Spleen (tissue), 11 donors: ENCODE data around the gene FERMT3. TPM values are rescaled to one million over a fixed set of nuclear protein-coding genes. Genes with fewer than 3 reads are reported as not detected.

ENCODE experiments used
- DNase-seq: peaks from one replicate; pipeline ENCODE4 v3.0.0-alpha.2; 2020
- H3K27ac ChIP-seq, 8 donors: fragments of 200-600 bp; sonication (generic) in 7 of 8; 1 replicate in 4 of 8; 2 replicates in 4 of 8; pipeline versions ENCODE4 v1.5.0 to v1.8.0; 2016 to 2021; ENCODE audit warnings: inconsistent platforms in 4 of 8, mild to moderate bottlenecking in 4 of 8, moderate library complexity in 1 of 8
- H3K27me3 ChIP-seq, 7 donors: fragments of 200-600 bp; sonication (generic) in 6 of 7; replicated peaks in 1 of 7; 1 replicate in 4 of 7; 2 replicates in 3 of 7; pipeline versions ENCODE4 v1.5.0 to v1.8.0; 2016 to 2021; ENCODE audit warnings: inconsistent platforms in 3 of 7, mild to moderate bottlenecking in 1 of 7
- H3K36me3 ChIP-seq, 6 donors: fragments of 200-600 bp; sonication (generic) in 5 of 6; 1 replicate in 4 of 6; 2 replicates in 2 of 6; pipeline versions ENCODE4 v1.5.0 to v1.8.0; 2016 to 2021; ENCODE audit warnings: inconsistent platforms in 2 of 6
- H3K4me1 ChIP-seq, 6 donors: fragments of 200-600 bp; sonication (generic) in 5 of 6; 1 replicate in 3 of 6; 2 replicates in 3 of 6; pipeline versions ENCODE4 v1.5.0 to v1.8.0; 2016 to 2021; ENCODE audit warnings: inconsistent platforms in 3 of 6
- H3K4me3 ChIP-seq, 8 donors: fragments of 200-600 bp; sonication (generic) in 7 of 8; 1 replicate in 4 of 8; 2 replicates in 4 of 8; pipeline versions ENCODE4 v1.5.0 to v1.8.0; 2016 to 2021; ENCODE audit warnings: inconsistent platforms in 4 of 8, mild to moderate bottlenecking in 4 of 8, moderate library complexity in 2 of 8
- H3K9me3 ChIP-seq, 8 donors: fragments of 200-600 bp; sonication (generic) in 7 of 8; 1 replicate in 4 of 8; 2 replicates in 4 of 8; pipeline versions ENCODE4 v1.5.0 to v1.8.0; 2016 to 2021; ENCODE audit warnings: inconsistent platforms in 4 of 8
- POLR2A ChIP-seq, 3 donors: fragments of 450-650 bp; IDR thresholded peaks; one replicate each; pipeline ENCODE4 v1.5.1; 2017; ENCODE audit warnings: antibody characterized with exemption in 3 of 3, mild to moderate bottlenecking in 1 of 3
- POLR2AphosphoS5 ChIP-seq, 3 donors: sonication (generic); formaldehyde crosslinking; IDR thresholded peaks; one replicate each; pipeline ENCODE4 v1.5.1; 2017; ENCODE audit warnings: antibody characterized with exemption in 3 of 3
- WGBS, 5 donors: extraction: QIAGEN DNeasy Blood & Tissue Kit in 3 of 5; methylation state at CpG; one replicate each; pipeline versions ENCODE4 v1.1.5 to v1.1.7; 2013 to 2018; 5-methylcytosine and 5-hydroxymethylcytosine counted together
- intact Hi-C: fragments of 100-400 bp; cut with DNase I; formaldehyde crosslinking; loops from one replicate; pipeline ENCODE4 v1.15.0; 2023; ENCODE audit warnings: low total_unique reads
- polyA plus RNA-seq, 3 donors: library from polyadenylated mRNA; stranded (reverse); fragments of 200-250 nt; gene quantifications; one replicate each; pipeline ENCODE4 v1.2.1, GENCODE V29; 2013
- total RNA-seq, 7 donors: library from RNA; depleted of rRNA in 3 of 7; stranded (reverse); fragments of >200 nt in 3 of 7; fragmentation: NEBNext Ultra II Directional in 4 of 7; extraction: Animal tissue kit (Norgen Biotek cat#: 25700) in 4 of 7; gene quantifications; one replicate each; pipeline versions ENCODE4 v1.1.0 to v1.2.1, GENCODE V29; 2016 to 2021
- TF ChIP-seq, protein P1 (sequence below), 11 experiments: fragments of 200-600 bp in 7 of 11; fragments of 450-650 bp in 4 of 11; sonication (generic) in 4 of 11; IDR thresholded peaks in 8 of 11; conservative IDR thresholded peaks in 3 of 11; 1 replicate in 7 of 11; 2 replicates in 4 of 11; pipeline versions ENCODE4 v1.4.0 to v1.8.0; 2016 to 2021; ENCODE audit warnings: antibody characterized with exemption in 11 of 11, inconsistent platforms in 4 of 11, mild to moderate bottlenecking in 1 of 11
- donor health status: healthy with polysubstance abuse.
- donor health status: DM: no; HTN: no; CAD: no; lungs with moderate emphysema.
- donor health status: DM: no; HTN: no; CAD: no.
- donor health status: Bipolar disorder and iron deficiency.
- donor health status: healthy.
- donor health status: DM: no; HTN: no; CAD: no.
- donor health status: DM: yes; HTN: yes; CAD: no.

FERMT3 gene
- total and polyA plus RNA-seq, 10 donors: 120 to 248 (median 174) TPM

GRCh38 chr11:64229090-64229743 lies 22.7 kb downstream of the FERMT3 start:
- Histone ChIP-seq H3K4me1 (peaks cover 54 to 97% (median 83%) of the 10 kb centered on the region in 6 donors), H3K9me3 (no peaks in the 10 kb centered on the region), H3K27me3 (no peaks in the 10 kb centered on the region), H3K36me3 (peaks cover 0 to 12% (median under 1%) of the 10 kb centered on the region in 6 donors), H3K4me3 (peak overlapping the region in 4 of 8 donors; percentile 55 to 87 (median 67)), H3K27ac (peak overlapping the region; percentile 78 to 98 (median 96))
- DNase-seq: peak; percentile 83
- TF ChIP-seq, protein P1, sequence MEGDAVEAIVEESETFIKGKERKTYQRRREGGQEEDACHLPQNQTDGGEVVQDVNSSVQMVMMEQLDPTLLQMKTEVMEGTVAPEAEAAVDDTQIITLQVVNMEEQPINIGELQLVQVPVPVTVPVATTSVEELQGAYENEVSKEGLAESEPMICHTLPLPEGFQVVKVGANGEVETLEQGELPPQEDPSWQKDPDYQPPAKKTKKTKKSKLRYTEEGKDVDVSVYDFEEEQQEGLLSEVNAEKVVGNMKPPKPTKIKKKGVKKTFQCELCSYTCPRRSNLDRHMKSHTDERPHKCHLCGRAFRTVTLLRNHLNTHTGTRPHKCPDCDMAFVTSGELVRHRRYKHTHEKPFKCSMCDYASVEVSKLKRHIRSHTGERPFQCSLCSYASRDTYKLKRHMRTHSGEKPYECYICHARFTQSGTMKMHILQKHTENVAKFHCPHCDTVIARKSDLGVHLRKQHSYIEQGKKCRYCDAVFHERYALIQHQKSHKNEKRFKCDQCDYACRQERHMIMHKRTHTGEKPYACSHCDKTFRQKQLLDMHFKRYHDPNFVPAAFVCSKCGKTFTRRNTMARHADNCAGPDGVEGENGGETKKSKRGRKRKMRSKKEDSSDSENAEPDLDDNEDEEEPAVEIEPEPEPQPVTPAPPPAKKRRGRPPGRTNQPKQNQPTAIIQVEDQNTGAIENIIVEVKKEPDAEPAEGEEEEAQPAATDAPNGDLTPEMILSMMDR (IDR thresholded peaks at IDR 0.05 in 8 of 11, conservative IDR thresholded peaks at IDR 0.05 in 3 of 11): no peak
- TF ChIP-seq POLR2A (IDR thresholded peaks at IDR 0.05): no peak
- TF ChIP-seq POLR2AphosphoS5 (IDR thresholded peaks at IDR 0.05): peak in 1 of 3 donors; percentile 27
- WGBS, 5 donors: 90 to 93% (median 92%) methylated on average over 12 of the region's 12 CpGs
- intact Hi-C loops: no loop called here

- intact Hi-C loops: no loop called here
- Histone ChIP-seq H3K4me1 (peaks cover 54 to 93% (median 79%) of the 10 kb centered on the region in 6 donors), H3K27me3 (no peaks in the 10 kb centered on the region), H3K27ac (peak overlapping the region; percentile 78 to 98 (median 96)), H3K9me3 (no peaks in the 10 kb centered on the region), H3K4me3 (peak overlapping the region; percentile 45 to 87 (median 67)), H3K36me3 (peaks cover 0 to 6% (median 0%) of the 10 kb centered on the region in 6 donors)
- DNase-seq: peak; percentile 83
- no peak for TF ChIP-seq POLR2A (IDR thresholded peaks at IDR 0.05)
- TF ChIP-seq, protein P1 (IDR thresholded peaks at IDR 0.05 in 8 of 11, conservative IDR thresholded peaks at IDR 0.05 in 3 of 11): no peak
- no peak for TF ChIP-seq POLR2AphosphoS5 (IDR thresholded peaks at IDR 0.05)
- WGBS, 5 donors: 46 to 59% (median 52%) methylated on average over 11 to 13 of the region's 13 CpGs
Measured at GRCh38 chr11:64229744-64230170, 23.2 kb downstream of the FERMT3 start.

GRCh38 chr11:64230171-64230984 lies 23.9 kb downstream of the FERMT3 start, which contains the start of gene DNAJC4:
Gene DNAJC4, plus strand, starts transcription at chr11:64230548. Its CDS starts 307 bp downstream, at chr11:64230855.
- DNase-seq: peak; percentile 97
- TF ChIP-seq POLR2A (IDR thresholded peaks at IDR 0.05) (peak in 1 of 3 donors; percentile 19), POLR2AphosphoS5 (IDR thresholded peaks at IDR 0.05) (peak; percentile 86 to 89 (median 86))
- TF ChIP-seq, protein P1 (IDR thresholded peaks at IDR 0.05 in 8 of 11, conservative IDR thresholded peaks at IDR 0.05 in 3 of 11): peak in 1 of 11 experiments; percentile 20
- 0 to 1% (median 1%) methylated on average over 59 to 62 of the region's 62 CpGs for WGBS, 5 donors
- H3K27me3 ChIP-seq: no peaks in the 10 kb centered on the region
- peak within 1 kb of the TSS; percentile 45 to 87 (median 67) for H3K4me3 ChIP-seq
- H3K27ac ChIP-seq: peak within 1 kb of the TSS; percentile 78 to 98 (median 96)
- intact Hi-C loops: no loop called here
- H3K9me3 ChIP-seq: no peaks in the 10 kb centered on the region
- H3K36me3 ChIP-seq: peaks cover 0 to 6% (median 0%) of the 10 kb centered on the region in 6 donors
- H3K4me1 ChIP-seq: peaks cover 51 to 93% (median 78%) of the 10 kb centered on the region in 6 donors
